ENCODE measurements around the gene TBCCD1.
"Not testable (repeated sequence)": the region's sequence is repeated elsewhere in the genome, so short reads cannot be mapped to it uniquely, and the experiment has no call there.

TBCCD1 gene

GRCh38 chr3:186512570-186513302 lies 54.4 kb downstream of the TBCCD1 start:
- DNase-seq (ENCODE audit: insufficient read length) (no peak), FAIRE-seq (no peak)
- TF ChIP-seq POLR2A (IDR thresholded peaks at IDR 0.05; ENCODE audit: low read depth, low read length) = no peak
- TF ChIP-seq POLR2AphosphoS5 (IDR thresholded peaks at IDR 0.05; ENCODE audit: low read depth, low read length) = no peak
- TF ChIP-seq TAF1 (IDR thresholded peaks at IDR 0.05; ENCODE audit: borderline replicate concordance, low read depth, low read length) = no peak

- no peak for DNase-seq (ENCODE audit: insufficient read length)
- TF ChIP-seq TAF1 (IDR thresholded peaks at IDR 0.05; ENCODE audit: borderline replicate concordance, low read depth, low read length) (no peak), POLR2AphosphoS5 (IDR thresholded peaks at IDR 0.05; ENCODE audit: low read depth, low read length) (no peak), POLR2A (IDR thresholded peaks at IDR 0.05; ENCODE audit: low read depth, low read length) (no peak)
- no peak for FAIRE-seq
These were observed 55.4 kb downstream of the TBCCD1 start for GRCh38 chr3:186511702-186512101.

DNA sequence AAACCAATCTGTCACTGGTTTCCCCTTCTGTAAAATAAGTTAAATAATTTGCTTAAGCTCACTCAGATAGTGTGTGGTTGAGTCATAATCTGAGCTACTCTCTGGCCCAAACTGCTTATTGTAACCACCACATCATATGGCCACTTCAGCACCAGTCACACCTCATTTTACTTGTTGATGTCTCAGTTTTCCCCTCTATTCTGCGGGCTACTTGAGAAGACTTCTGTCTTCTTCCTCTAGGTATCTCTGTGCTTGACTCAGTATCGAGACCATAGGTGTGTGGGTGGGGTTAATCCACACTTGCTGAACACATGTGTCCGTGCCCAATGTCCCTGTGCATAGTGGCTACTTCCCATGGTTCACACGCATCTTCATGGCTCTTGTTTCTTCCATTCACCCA lies 55.9 kb downstream of the TBCCD1 start:
- FAIRE-seq = peak; percentile 93
- no peak; the same call in 1 of the 2 replicates for TF ChIP-seq POLR2A (IDR thresholded peaks at IDR 0.05; ENCODE audit: low read depth, low read length)
- TF ChIP-seq POLR2AphosphoS5 (IDR thresholded peaks at IDR 0.05; ENCODE audit: low read depth, low read length) = no peak
- no peak for TF ChIP-seq TAF1 (IDR thresholded peaks at IDR 0.05; ENCODE audit: borderline replicate concordance, low read depth, low read length)
- DNase-seq (ENCODE audit: insufficient read length) = no peak

DNA sequence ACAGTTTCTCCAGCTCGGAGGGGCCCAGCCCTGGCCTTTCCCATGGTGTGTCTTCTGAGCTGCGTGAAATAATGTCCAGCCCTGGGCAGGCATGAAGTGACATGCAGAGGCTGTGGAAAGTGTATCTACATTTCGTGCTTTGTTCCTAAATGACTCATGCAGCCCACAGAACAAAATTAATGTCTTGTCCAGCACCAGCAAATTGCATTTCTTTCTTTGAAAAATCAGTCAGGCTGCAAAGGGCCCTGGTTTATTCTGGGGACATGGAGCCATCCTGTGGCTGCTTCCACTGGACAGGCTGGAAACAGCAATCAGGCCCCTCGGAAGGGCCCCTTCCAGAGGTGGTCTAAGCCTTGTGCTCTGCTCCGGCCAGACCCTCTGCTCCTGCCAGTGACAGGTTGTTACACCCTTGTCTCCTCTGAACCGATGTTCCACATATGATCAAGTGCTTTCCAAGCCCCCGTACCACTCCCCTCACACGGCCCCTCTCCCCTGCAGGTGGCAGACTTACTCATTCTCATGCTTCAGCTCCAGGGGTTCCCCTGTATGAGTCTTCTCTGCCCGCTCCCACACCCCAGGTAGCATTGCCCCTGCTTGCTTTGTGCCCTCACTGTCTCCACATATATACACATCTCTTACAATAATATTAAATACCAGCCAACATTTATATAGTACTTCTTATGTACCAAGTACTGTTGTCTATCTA lies 56.6 kb downstream of the TBCCD1 start:
- no peak for TF ChIP-seq POLR2AphosphoS5 (IDR thresholded peaks at IDR 0.05; ENCODE audit: low read depth, low read length)
- TF ChIP-seq POLR2A (IDR thresholded peaks at IDR 0.05; ENCODE audit: low read depth, low read length) = no peak
- no peak for TF ChIP-seq TAF1 (IDR thresholded peaks at IDR 0.05; ENCODE audit: borderline replicate concordance, low read depth, low read length)
- peak; percentile 84 for FAIRE-seq
- no peak for DNase-seq (ENCODE audit: insufficient read length)

DNA sequence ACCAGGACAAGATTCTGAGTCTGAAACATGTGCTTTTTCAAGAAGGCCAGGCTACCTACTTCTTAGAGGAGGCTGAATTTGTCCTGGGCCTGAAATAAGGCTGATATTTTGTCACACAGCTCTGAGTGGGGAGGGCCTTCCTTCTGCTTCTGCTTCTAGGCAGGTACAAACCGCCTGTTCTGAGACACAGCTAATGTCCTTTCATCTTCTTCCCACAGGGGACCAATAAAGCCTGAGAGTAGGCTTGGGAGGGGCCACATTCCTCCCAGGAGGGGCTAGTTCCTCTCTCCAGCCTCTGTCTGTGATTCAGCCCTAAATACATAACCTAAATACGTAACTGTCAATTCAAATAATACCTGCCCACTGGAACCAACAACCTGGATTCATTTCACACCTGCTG lies 57.7 kb downstream of the TBCCD1 start:
- DNase-seq (ENCODE audit: insufficient read length) (no peak), FAIRE-seq (no peak)

GRCh38 chr3:186506857-186507256 lies 60.3 kb downstream of the TBCCD1 start:
- no peak for TF ChIP-seq TAF1 (IDR thresholded peaks at IDR 0.05; ENCODE audit: borderline replicate concordance, low read depth, low read length)
- TF ChIP-seq POLR2A (IDR thresholded peaks at IDR 0.05; ENCODE audit: low read depth, low read length) = no peak
- no peak for DNase-seq (ENCODE audit: insufficient read length)
- FAIRE-seq = no peak

More for the DNA sequence above, 57.7 kb downstream of the TBCCD1 start:
- TF ChIP-seq POLR2A (IDR thresholded peaks at IDR 0.05; ENCODE audit: low read depth, low read length) = no peak
- TF ChIP-seq TAF1 (IDR thresholded peaks at IDR 0.05; ENCODE audit: borderline replicate concordance, low read depth, low read length) = no peak
- no peak for TF ChIP-seq POLR2AphosphoS5 (IDR thresholded peaks at IDR 0.05; ENCODE audit: low read depth, low read length)

GRCh38 chr3:186506191-186506739 lies 60.9 kb downstream of the TBCCD1 start:
- FAIRE-seq (no peak), DNase-seq (ENCODE audit: insufficient read length) (no peak)
- no peak for TF ChIP-seq TAF1 (IDR thresholded peaks at IDR 0.05; ENCODE audit: borderline replicate concordance, low read depth, low read length)
- TF ChIP-seq POLR2AphosphoS5 (IDR thresholded peaks at IDR 0.05; ENCODE audit: low read depth, low read length) = no peak
- no peak for TF ChIP-seq POLR2A (IDR thresholded peaks at IDR 0.05; ENCODE audit: low read depth, low read length)

DNA sequence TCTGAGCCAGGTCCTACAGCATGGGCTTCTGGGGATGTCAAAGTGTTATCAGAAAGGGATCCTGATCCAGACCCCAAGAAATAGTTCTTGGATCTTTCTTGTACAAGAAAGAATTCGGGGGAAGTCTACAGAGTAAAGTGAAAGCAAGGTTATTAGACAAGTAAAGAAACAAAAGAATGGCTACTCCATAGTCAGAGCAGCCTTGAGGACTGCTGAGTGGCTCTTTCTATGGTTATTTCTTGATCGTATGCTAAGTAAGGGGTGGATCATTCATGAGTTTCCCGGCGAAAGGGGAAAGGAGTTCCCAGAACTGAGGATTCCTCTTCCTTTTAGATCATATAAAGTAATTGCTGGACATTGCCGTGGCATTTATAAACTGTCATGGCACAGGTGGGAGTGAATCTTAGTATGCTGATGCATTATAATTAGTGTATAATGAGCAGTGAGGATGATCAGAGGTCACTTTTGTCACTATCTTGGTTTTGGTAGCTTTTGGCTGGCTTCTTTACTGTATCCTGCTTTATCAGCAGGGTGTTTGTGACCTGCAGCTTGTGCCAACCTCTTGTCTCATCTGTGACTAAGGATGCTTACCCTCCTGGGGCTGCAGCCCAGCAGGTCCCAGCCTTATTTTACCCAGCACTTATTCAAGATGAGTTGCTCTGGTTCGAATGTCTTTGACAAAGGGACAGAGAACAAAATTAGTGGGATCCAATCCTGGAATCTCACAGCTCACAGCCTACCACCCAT lies 64.0 kb downstream of the TBCCD1 start:
- DNase-seq (ENCODE audit: insufficient read length) (no peak), FAIRE-seq (no peak)
- no peak for TF ChIP-seq POLR2AphosphoS5 (IDR thresholded peaks at IDR 0.05; ENCODE audit: low read depth, low read length)
- no peak for TF ChIP-seq POLR2A (IDR thresholded peaks at IDR 0.05; ENCODE audit: low read depth, low read length)
- no peak for TF ChIP-seq TAF1 (IDR thresholded peaks at IDR 0.05; ENCODE audit: borderline replicate concordance, low read depth, low read length)

GRCh38 chr3:186502138-186502948 lies 64.8 kb downstream of the TBCCD1 start:
- FAIRE-seq (no peak), DNase-seq (ENCODE audit: insufficient read length) (no peak)
- TF ChIP-seq POLR2AphosphoS5 (IDR thresholded peaks at IDR 0.05; ENCODE audit: low read depth, low read length) (no peak), POLR2A (IDR thresholded peaks at IDR 0.05; ENCODE audit: low read depth, low read length) (no peak), TAF1 (IDR thresholded peaks at IDR 0.05; ENCODE audit: borderline replicate concordance, low read depth, low read length) (no peak)

- not testable (repeated sequence) for DNase-seq (ENCODE audit: insufficient read length); FAIRE-seq
These were observed 67.2 kb downstream of the TBCCD1 start for GRCh38 chr3:186499949-186500348.

DNA sequence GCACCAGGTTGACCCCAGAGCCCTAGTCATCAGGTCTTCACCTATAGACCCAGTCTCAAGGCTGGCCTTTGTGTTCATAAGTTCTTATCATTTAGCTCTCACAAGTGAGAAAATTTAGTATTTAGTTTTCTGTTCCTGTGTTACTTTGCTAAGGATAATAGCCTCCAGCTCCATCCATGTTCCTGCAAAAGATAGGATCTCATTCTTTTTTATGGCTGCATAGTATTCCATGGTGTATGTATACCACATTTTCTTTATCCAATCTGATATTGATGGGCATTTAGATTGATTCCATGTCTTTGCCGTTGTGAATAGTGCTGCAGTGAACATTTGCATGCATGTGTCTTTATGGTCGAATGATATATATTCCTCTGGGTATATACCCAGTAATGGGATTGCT lies 69.1 kb downstream of the TBCCD1 start:
- DNase-seq (ENCODE audit: insufficient read length); FAIRE-seq: not testable (repeated sequence)

Measured in GM12892 (cell line).